IgD-negative memory B cell (primary cell): Measurements from ENCODE around the gene ABHD14A. TPM values are rescaled to one million over a fixed set of nuclear protein-coding genes. Genes with fewer than 3 reads are reported as not detected.
"Not testable (repeated sequence)": the region's sequence is repeated elsewhere in the genome, so short reads cannot be mapped to it uniquely, and the experiment has no call there.

ENCODE experiments used
- H3K27ac Mint-ChIP-seq, 3 donors: one replicate each; pipeline ENCODE4 v1.8.0; 2020 to 2022; ENCODE audit warnings: mild to moderate bottlenecking in 3 of 3, mixed read lengths in 3 of 3, moderate library complexity in 1 of 3
- H3K27me3 Mint-ChIP-seq: one replicate; pipeline ENCODE4 v1.8.0; 2021; ENCODE audit warnings: mixed read lengths
- H3K36me3 Mint-ChIP-seq: one replicate; pipeline ENCODE4 v1.8.0; 2020; ENCODE audit warnings: mild to moderate bottlenecking, mixed read lengths
- H3K4me1 Mint-ChIP-seq, 3 donors: one replicate each; pipeline ENCODE4 v1.8.0; 2020 to 2022; ENCODE audit warnings: mixed read lengths in 3 of 3, mild to moderate bottlenecking in 1 of 3
- H3K4me3 Mint-ChIP-seq, 4 donors: one replicate each; pipeline ENCODE4 v1.8.0; 2020 to 2022; ENCODE audit warnings: mild to moderate bottlenecking in 4 of 4, mixed read lengths in 4 of 4, moderate library complexity in 3 of 4
- H3K9me3 Mint-ChIP-seq, 3 donors: one replicate each; pipeline ENCODE4 v1.8.0; 2020 to 2021; ENCODE audit warnings: mixed read lengths in 3 of 3, mild to moderate bottlenecking in 1 of 3
- polyA plus RNA-seq: library from polyadenylated mRNA; unstranded; fragments of 300-500 nt; fragmentation: Illumina TruSeq; gene quantifications from one replicate; pipeline ENCODE4 v1.2.3, GENCODE V29; 2021

Gene ABHD14A
- polyA plus RNA-seq, 1 donor from 2014 or later: 61.6 TPM

GRCh38 chr3:51984269-51984647 lies 9.4 kb downstream of the ABHD14A start:
- peak overlapping the region; percentile 26 to 81 (median 42) for H3K4me3 Mint-ChIP-seq
- H3K27me3 Mint-ChIP-seq: no peaks in the 10 kb centered on the region
- no peaks in the 10 kb centered on the region for H3K9me3 Mint-ChIP-seq
- no peaks in the 10 kb centered on the region for H3K36me3 Mint-ChIP-seq
- H3K4me1 Mint-ChIP-seq: peaks cover 3 to 13% (median 9%) of the 10 kb centered on the region in 3 donors
- H3K27ac Mint-ChIP-seq: no peak overlapping the region

DNA sequence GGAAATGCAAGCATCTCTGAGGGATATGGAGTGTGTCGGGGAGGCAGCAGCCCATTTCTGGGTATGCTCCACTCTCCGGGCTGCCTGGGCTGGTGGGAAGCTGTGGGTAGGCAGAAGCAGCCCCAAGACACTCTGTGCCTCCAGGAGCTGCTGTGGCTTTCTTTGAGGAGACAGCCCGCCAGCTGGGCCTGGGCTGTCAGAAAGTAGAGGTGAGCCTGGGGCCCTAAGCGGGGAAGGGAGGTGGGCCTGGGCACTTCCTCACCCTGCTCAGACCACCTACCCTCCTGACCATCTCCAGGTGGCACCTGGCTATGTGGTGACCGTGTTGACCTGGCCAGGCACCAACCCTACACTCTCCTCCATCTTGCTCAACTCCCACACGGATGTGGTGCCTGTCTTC lies 10.2 kb downstream of the ABHD14A start:
- no peaks in the 10 kb centered on the region for H3K36me3 Mint-ChIP-seq
- no peaks in the 10 kb centered on the region for H3K9me3 Mint-ChIP-seq
- H3K27me3 Mint-ChIP-seq: no peaks in the 10 kb centered on the region
- H3K27ac Mint-ChIP-seq: peak overlapping the region in 1 of 3 donors; percentile 27
- H3K4me3 Mint-ChIP-seq: peak overlapping the region in 3 of 4 donors; percentile 28 to 79 (median 54)
- peaks cover 3 to 13% (median 9%) of the 10 kb centered on the region in 3 donors for H3K4me1 Mint-ChIP-seq

DNA sequence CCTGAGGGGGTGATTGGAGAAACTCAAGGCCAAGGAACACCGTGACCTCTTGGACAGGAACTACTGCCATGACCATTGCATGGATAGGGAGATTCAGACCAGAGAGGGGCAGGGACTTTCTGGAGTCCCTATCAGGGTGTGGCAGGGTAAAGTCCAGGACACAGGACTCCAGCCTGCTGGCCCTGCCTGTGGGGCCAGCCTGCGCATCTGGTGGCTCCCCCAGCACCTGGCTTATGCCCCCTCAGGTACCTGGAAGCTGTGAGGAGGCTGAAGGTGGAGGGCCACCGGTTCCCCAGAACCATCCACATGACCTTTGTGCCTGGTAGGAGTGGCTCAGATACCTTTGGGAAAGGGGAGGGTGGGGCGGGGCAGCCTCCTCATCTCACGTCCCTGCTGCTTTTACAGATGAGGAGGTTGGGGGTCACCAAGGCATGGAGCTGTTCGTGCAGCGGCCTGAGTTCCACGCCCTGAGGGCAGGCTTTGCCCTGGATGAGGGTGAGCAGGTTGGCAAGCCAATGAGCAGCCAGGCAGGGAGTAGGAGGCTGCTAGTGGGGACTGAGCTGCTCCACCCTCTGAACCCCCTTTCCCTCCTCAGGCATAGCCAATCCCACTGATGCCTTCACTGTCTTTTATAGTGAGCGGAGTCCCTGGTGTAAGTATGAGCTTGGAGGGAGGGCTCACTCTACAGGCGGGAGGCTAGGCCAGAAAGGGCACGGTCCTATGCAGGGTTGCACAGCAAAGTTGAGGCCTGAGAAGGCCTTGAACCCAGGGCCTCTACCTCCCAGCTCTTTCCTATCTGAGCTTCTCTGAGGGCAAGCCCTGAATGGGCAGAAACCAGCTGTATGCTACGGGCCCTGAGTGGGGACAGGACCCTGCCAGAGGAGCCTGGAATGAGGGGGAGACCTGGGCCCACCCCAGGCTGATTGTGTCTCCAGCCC lies 11.4 kb downstream of the ABHD14A start:
- no peaks in the 10 kb centered on the region for H3K9me3 Mint-ChIP-seq
- H3K4me3 Mint-ChIP-seq: no peak overlapping the region
- no peaks in the 10 kb centered on the region for H3K27me3 Mint-ChIP-seq

DNA sequence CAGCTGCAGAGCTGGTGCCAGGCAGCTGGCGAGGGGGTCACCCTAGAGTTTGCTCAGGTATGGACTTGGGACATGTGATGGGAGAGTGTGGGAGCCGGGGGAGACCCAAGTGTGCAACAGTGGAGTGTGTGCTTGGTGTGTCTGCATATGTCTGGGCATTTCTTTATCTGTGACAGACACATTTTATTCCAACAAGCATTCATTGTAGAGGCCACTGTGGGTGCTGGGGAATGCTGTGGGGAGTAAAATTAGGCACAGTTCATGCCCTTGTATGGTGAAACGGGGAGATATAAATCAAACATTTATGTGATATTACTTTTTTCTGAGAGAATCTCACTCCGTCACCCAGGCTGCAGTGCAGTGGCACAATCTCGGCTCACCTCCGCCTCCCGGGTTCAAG lies 12.7 kb downstream of the ABHD14A start:
- Mint-ChIP-seq H3K27ac (peak overlapping the region in 2 of 3 donors; percentile 13 to 47), H3K9me3 (no peaks in the 10 kb centered on the region), H3K4me1 (peaks cover 4 to 10% (median 8%) of the 10 kb centered on the region in 3 donors), H3K27me3 (no peaks in the 10 kb centered on the region), H3K4me3 (peak overlapping the region in 1 of 4 donors; percentile 32), H3K36me3 (no peaks in the 10 kb centered on the region)

More for the DNA sequence above, 11.4 kb downstream of the ABHD14A start:
- Mint-ChIP-seq H3K27ac (no peak overlapping the region), H3K4me1 (peaks cover 3 to 11% (median 11%) of the 10 kb centered on the region in 3 donors), H3K36me3 (no peaks in the 10 kb centered on the region)

GRCh38 chr3:51988286-51989146 lies 13.7 kb downstream of the ABHD14A start:
- Mint-ChIP-seq H3K27me3 (no peaks in the 10 kb centered on the region), H3K4me1 (peaks cover 4 to 9% (median 6%) of the 10 kb centered on the region in 3 donors), H3K36me3 (no peaks in the 10 kb centered on the region), H3K9me3 (no peaks in the 10 kb centered on the region), H3K27ac (peak overlapping the region in 1 of 3 donors; percentile 40), H3K4me3 (peak overlapping the region in 1 of 4 donors; percentile 28)

GRCh38 chr3:51990501-51990971 lies 15.7 kb downstream of the ABHD14A start:
- H3K27me3 Mint-ChIP-seq, H3K27ac Mint-ChIP-seq, H3K36me3 Mint-ChIP-seq: not testable (repeated sequence)

GRCh38 chr3:51992017-51992682 lies 17.3 kb downstream of the ABHD14A start:
- Mint-ChIP-seq H3K4me3 (peak overlapping the region in 2 of 4 donors; percentile 13 to 43), H3K27me3 (no peaks in the 10 kb centered on the region), H3K36me3 (no peaks in the 10 kb centered on the region), H3K4me1 (peaks cover 15 to 22% (median 20%) of the 10 kb centered on the region in 3 donors), H3K27ac (no peak overlapping the region), H3K9me3 (no peaks in the 10 kb centered on the region)

More at GRCh38 chr3:51990501-51990971, 15.7 kb downstream of the ABHD14A start:
- not testable (repeated sequence) for H3K4me3 Mint-ChIP-seq, H3K9me3 Mint-ChIP-seq
- peaks cover 9 to 17% (median 16%) of the 10 kb centered on the region in 3 donors for H3K4me1 Mint-ChIP-seq

DNA sequence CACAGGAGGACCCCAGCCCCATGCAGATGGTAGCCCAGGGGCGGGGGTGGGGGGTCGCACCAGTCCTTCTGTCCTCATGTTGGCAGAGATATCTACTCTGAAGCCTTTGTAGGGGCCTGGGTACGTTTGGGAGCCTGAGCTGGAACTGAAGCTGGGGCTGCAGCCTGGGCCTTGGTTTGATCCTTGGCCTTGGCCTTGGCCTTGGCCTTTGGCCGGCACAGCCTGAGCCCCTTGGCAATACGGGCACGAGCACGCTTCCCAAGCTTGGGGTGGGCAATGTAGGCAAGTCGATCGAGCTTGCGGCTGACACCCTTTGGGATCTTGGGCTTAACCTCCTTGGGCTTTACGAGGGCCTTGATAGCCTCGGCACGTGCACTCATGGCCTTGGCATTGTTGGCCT lies 18.8 kb downstream of the ABHD14A start:
- peak overlapping the region in 3 of 4 donors; percentile 52 to 93 (median 79) for H3K4me3 Mint-ChIP-seq
- peaks cover 15 to 20% (median 19%) of the 10 kb centered on the region in 3 donors for H3K4me1 Mint-ChIP-seq
- H3K36me3 Mint-ChIP-seq, H3K27me3 Mint-ChIP-seq, H3K9me3 Mint-ChIP-seq: not testable (repeated sequence)
- peak overlapping the region; percentile 53 to 85 (median 77) for H3K27ac Mint-ChIP-seq

- peak overlapping the region; percentile 59 to 99 (median 85) for H3K27ac Mint-ChIP-seq
Measured at GRCh38 chr3:51994530-51994929, 19.7 kb downstream of the ABHD14A start.

DNA sequence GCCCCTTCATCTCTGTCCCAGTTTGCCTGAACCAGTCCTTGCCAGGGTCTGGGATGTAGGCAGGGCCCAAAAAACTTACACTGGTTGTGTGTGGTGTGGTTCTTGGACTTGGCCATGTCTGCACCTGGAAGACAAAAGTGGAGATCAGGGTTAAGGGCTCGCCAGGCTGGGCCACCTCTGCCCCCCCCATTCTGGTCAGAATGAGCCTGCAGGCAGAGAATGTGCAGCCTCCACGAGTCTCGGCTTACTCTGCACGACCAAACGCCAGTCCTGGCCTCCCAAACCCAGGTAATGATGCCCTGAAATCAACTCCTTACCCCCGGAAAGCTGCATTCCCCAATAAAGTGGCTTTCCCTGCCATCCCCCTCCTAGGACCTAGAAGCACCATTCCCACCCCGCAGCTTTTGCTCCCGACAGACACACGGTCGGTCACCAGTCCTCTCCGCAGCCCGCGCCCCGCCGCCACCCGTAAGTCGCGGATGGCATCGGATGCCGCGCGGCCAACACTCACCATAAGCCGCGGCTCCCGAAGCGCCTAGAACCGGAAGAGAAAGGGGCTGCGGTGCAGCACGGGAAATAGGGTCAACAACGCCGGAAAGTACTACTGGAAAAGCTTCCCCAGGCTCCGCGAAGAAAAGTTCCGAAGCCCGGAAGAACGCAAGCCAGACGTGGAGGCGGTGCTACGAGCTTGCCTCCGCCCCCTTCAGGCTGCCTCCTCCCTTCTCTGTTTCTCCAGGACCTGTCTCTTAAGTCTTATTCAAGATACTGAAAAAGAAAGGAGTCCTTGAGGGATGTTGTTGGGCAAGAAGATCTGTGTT lies 20.7 kb downstream of the ABHD14A start, which contains the start of gene RPL29:
TSS of gene RPL29 (minus strand) at position 550 of the 818 bp plus-strand sequence. CDS start at position 116, 434 bp downstream.
- H3K27ac Mint-ChIP-seq: peak within 1 kb of the TSS; percentile 85 to 100 (median 99)
- no peaks in the 10 kb centered on the region for H3K36me3 Mint-ChIP-seq
- peak within 1 kb of the TSS; percentile 93 to 100 (median 100) for H3K4me3 Mint-ChIP-seq
- H3K9me3 Mint-ChIP-seq: no peaks in the 10 kb centered on the region
- H3K4me1 Mint-ChIP-seq: peaks cover 15 to 20% (median 19%) of the 10 kb centered on the region in 3 donors
- H3K27me3 Mint-ChIP-seq: no peaks in the 10 kb centered on the region

More at GRCh38 chr3:51994530-51994929, 19.7 kb downstream of the ABHD14A start:
- Mint-ChIP-seq H3K36me3 (no peaks in the 10 kb centered on the region), H3K4me1 (peaks cover 15 to 20% (median 19%) of the 10 kb centered on the region in 3 donors), H3K27me3 (no peaks in the 10 kb centered on the region), H3K9me3 (no peaks in the 10 kb centered on the region), H3K4me3 (peak overlapping the region; percentile 93 to 100 (median 100))

DNA sequence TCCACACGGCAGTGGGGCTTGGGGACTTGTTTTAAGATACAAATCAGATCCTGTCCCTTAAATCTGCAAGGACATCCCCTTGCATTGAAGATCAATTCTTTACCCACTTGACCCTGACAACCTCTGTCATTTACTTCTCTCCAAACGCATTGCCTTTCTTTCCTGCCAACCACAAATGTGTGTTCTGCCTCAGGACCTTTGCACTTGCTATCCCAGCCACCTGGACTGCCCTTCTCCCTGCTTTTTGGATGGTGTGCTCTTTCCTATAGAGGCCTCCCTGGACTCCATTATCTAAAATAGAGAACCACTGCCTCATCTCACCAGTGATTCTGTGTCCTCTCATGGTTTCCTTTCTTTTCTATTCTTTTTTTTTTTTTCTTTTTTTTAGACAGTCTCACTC lies 22.3 kb downstream of the ABHD14A start:
- H3K27me3 Mint-ChIP-seq: no peaks in the 10 kb centered on the region
- H3K36me3 Mint-ChIP-seq: no peaks in the 10 kb centered on the region
- peak overlapping the region; percentile 32 to 80 (median 34) for H3K4me3 Mint-ChIP-seq
- peaks cover 13 to 24% (median 18%) of the 10 kb centered on the region in 3 donors for H3K4me1 Mint-ChIP-seq
- H3K9me3 Mint-ChIP-seq: no peaks in the 10 kb centered on the region
- peak overlapping the region in 2 of 3 donors; percentile 18 to 73 for H3K27ac Mint-ChIP-seq

- peak overlapping the region in 1 of 3 donors; percentile 3 for H3K27ac Mint-ChIP-seq
- H3K36me3 Mint-ChIP-seq: no peaks in the 10 kb centered on the region
- H3K4me1 Mint-ChIP-seq: peaks cover 13 to 24% (median 13%) of the 10 kb centered on the region in 3 donors
- no peaks in the 10 kb centered on the region for H3K9me3 Mint-ChIP-seq
- H3K27me3 Mint-ChIP-seq: no peaks in the 10 kb centered on the region
- H3K4me3 Mint-ChIP-seq: peak overlapping the region in 1 of 4 donors; percentile 23
Measured at GRCh38 chr3:51997935-51998596, 23.2 kb downstream of the ABHD14A start.

GRCh38 chr3:51998774-51999173 lies 23.9 kb downstream of the ABHD14A start:
- Mint-ChIP-seq H3K36me3 (no peaks in the 10 kb centered on the region), H3K4me3 (no peak overlapping the region), H3K9me3 (no peaks in the 10 kb centered on the region), H3K27ac (no peak overlapping the region), H3K4me1 (peaks cover 13 to 22% (median 13%) of the 10 kb centered on the region in 3 donors), H3K27me3 (no peaks in the 10 kb centered on the region)
